Measurements from ENCODE around the gene STMP1.

GRCh38 chr7:135713836-135714470 is 51.6 kb downstream of the STMP1 start:
- TF ChIP-seq FOXJ3 (CRISPR knock-in tag; IDR thresholded peaks at IDR 0.05; ENCODE audit: borderline replicate concordance) (no peak), JUND (CRISPR knock-in tag; IDR thresholded peaks at IDR 0.05) (no peak), CTCF (CRISPR knock-in tag; IDR thresholded peaks at IDR 0.05) (no peak), CEBPZ (IDR thresholded peaks at IDR 0.05; ENCODE audit: low read length) (no peak), ZBTB43 (CRISPR knock-in tag; conservative IDR thresholded peaks at IDR 0.05) (no peak), YY1 (IDR thresholded peaks at IDR 0.05; ENCODE audit: insufficient read depth, insufficient replicate concordance, low read depth, low read length) (no peak)

All from HepG2 (cell line).